Measurements from ENCODE around the gene DENND6B.

DNA sequence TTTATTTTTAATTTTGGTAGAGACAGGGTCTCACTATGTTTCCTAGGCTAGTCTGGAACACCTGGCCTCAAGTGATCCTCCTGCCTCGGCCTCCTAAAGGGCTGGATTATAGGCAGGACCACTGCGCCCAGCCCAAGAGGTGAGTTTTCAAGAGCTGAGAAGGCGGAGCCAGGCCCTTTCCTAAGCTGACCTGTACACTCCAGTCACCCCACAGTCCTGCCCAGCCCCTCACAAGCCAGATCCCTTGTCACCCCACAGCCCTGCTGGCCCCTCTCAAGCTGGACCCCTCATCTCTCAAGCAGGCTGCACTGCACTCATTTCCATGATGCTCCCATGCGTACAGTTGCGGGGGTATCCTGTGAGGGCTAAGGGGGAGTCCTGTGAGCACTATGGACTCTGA lies 2.9 kb downstream of the DENND6B start:
- TF ChIP-seq ZNF263 (CRISPR knock-in tag; IDR thresholded peaks at IDR 0.05; ENCODE audit: low read depth) (no peak), ATF1 (CRISPR knock-in tag; IDR thresholded peaks at IDR 0.05) (no peak), TCF7 (CRISPR knock-in tag; IDR thresholded peaks at IDR 0.05; ENCODE audit: low read depth) (no peak), TEAD4 (CRISPR knock-in tag; IDR thresholded peaks at IDR 0.05) (no peak), SP1 (CRISPR knock-in tag; conservative IDR thresholded peaks at IDR 0.05) (no peak), ZNF317 (CRISPR knock-in tag; IDR thresholded peaks at IDR 0.05; ENCODE audit: borderline replicate concordance, low read depth) (no peak), RELA (CRISPR knock-in tag; IDR thresholded peaks at IDR 0.05; ENCODE audit: borderline replicate concordance) (no peak), ZNF671 (CRISPR knock-in tag; IDR thresholded peaks at IDR 0.05) (no peak)
- TF ChIP-seq, protein P1, sequence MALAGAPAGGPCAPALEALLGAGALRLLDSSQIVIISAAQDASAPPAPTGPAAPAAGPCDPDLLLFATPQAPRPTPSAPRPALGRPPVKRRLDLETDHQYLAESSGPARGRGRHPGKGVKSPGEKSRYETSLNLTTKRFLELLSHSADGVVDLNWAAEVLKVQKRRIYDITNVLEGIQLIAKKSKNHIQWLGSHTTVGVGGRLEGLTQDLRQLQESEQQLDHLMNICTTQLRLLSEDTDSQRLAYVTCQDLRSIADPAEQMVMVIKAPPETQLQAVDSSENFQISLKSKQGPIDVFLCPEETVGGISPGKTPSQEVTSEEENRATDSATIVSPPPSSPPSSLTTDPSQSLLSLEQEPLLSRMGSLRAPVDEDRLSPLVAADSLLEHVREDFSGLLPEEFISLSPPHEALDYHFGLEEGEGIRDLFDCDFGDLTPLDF (CRISPR knock-in tag; IDR thresholded peaks at IDR 0.05) = no peak
- TF ChIP-seq, protein P2, sequence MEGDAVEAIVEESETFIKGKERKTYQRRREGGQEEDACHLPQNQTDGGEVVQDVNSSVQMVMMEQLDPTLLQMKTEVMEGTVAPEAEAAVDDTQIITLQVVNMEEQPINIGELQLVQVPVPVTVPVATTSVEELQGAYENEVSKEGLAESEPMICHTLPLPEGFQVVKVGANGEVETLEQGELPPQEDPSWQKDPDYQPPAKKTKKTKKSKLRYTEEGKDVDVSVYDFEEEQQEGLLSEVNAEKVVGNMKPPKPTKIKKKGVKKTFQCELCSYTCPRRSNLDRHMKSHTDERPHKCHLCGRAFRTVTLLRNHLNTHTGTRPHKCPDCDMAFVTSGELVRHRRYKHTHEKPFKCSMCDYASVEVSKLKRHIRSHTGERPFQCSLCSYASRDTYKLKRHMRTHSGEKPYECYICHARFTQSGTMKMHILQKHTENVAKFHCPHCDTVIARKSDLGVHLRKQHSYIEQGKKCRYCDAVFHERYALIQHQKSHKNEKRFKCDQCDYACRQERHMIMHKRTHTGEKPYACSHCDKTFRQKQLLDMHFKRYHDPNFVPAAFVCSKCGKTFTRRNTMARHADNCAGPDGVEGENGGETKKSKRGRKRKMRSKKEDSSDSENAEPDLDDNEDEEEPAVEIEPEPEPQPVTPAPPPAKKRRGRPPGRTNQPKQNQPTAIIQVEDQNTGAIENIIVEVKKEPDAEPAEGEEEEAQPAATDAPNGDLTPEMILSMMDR (IDR thresholded peaks at IDR 0.05) = no peak
- TF ChIP-seq, protein P3, sequence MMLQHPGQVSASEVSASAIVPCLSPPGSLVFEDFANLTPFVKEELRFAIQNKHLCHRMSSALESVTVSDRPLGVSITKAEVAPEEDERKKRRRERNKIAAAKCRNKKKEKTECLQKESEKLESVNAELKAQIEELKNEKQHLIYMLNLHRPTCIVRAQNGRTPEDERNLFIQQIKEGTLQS (CRISPR knock-in tag; conservative IDR thresholded peaks at IDR 0.05) = no peak

Measured in WTC11 (cell line).